ENCODE data around the gene PARP1.
"Not testable (repeated sequence)": the region's sequence is repeated elsewhere in the genome, so short reads cannot be mapped to it uniquely, and the experiment has no call there.

Gene PARP1

GRCh38 chr1:226344441-226345259 is 63.2 kb downstream of the PARP1 start:
- DNase-seq = no peak

DNA sequence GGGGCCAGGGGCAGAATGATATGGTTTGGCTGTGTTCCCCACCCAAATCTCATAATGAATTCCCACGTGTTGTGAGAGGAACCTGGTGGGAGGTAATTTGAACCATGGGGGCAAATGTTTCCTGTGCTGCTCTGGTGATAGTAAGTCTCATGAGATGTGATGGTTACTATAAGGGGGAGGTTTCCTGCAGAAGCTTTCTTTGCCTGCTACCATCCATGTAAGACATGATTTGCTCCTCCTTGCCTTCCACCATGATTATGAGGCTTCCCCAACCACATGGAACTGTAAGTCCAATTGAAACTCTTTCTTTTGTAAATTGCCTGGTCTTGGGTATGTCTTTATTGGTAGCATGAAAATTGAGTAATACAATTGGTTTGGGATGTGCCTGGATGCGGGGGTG is 65.2 kb downstream of the PARP1 start:
- DNase-seq = no peak

DNA sequence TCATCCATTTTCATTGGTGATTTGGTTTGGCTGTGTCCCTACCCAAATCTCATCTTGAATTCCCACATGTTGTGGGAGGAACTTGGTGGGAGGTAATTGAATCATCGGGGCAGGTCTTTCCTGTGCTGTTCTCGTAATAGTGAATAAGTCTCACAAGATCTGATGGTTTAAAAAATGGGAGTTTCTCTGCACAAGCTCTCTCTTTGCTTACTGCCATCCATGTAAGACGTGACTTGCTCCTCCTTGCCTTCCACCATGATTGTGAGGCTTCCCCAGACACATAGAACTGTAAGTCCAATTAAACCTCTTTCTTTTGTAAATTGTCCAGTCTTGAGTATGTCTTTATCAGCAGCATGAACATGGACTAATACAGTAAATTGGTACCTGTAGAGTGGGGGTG is 67.8 kb downstream of the PARP1 start:
- DNase-seq = not testable (repeated sequence)

GRCh38 chr1:226337276-226337875 is 70.5 kb downstream of the PARP1 start:
- no peak for DNase-seq

GRCh38 chr1:226335661-226336060 is 72.2 kb downstream of the PARP1 start:
- DNase-seq = no peak

DNA sequence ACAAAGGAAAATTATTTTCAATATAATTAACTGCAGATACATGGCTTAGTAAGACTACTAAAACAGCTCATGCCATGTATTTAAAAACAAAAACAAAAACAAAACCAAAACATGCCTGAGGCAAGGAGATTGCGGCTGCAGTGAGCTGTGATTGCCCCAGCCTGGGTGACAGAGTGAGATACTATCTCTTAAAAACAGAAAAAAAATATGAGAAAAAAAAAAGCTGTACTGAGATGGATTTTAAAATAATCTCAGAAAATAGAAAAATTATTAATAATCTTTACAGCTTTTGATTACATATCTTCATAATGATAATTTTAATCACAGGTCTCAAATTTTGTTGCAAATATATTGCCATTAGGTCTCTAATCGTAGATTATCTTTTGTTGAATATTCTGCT is 74.9 kb downstream of the PARP1 start:
- DNase-seq = no peak

DNA sequence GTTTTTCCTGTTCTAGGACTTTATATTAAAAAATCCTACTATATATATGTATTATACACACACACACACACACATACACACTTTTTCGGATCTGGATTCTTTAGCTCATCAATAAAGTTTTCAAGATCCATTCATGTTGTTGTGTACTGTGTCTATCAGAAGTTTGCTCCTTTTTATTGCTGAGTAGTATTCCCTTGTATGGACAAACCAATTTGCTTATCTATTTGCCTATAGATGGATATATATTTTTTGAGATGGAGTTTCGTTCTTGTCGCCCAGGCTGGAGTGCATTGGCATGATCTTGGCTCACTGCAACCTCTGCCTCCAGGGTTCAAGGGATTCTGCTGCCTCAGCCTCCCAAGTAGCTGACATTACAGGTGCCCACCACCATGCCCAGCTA is 78.7 kb downstream of the PARP1 start:
- DNase-seq = no peak

DNA sequence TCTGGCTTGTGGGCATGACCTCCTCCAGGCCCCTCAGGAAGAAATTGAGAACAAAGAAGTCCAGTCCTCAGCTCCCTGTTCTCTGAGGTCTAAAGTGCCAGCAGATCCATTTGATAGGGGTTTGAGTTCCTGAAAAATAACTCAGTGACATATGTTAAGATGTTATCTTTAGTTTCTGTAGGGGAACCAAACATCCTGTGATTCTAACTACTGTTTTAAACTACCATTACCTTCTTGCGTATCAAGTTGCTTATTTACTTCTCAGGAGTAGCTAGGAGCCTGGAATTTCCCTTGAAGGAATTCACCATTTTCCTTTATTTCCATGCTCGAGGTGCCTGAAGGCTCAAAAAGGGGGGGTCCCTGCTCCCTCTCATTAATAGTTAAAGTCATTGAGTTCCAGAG is 80.1 kb downstream of the PARP1 start:
- DNase-seq = no peak

- peak; percentile 4 for DNase-seq
Measured at GRCh38 chr1:226325178-226325577, 82.7 kb downstream of the PARP1 start.

DNA sequence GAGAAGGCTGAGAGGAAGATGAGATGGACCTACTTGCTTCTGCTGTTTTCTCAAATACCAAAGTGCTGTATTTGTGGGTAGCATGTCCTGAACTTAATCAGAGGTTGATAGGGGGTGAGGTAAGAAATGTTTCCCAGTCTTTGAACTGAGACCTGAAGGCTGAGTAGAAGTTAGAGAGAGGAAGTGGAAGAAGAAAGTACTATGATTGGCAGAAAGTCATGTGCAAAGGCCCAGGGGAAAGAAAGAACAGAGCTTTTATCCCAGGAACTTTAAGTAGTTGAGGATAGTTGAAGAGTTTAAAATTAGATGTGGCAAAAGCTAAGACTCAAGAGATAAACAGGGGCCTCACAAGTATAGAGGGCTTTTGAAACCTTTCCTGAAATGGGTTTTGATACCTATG is 83.4 kb downstream of the PARP1 start:
- DNase-seq = no peak

DNA sequence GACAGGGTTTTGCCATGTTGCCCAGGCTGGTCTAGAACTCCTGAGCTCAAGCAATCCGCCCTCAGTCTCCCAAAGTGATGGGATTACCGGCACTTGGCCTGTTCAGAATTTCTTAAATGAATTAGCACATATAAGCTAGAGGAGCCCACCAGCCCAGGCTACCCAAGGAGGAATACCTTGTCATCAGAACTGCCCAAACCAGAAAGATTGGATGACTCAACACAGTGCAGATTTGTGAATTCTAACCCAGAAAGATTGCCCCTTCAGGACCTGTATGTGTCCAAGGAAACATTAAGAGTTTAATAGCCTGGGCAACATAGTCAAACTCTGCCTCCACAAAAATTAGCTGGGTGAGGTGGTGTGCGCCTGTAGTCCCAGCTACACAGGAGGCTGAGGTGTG is 84.9 kb downstream of the PARP1 start:
- no peak for DNase-seq

DNA sequence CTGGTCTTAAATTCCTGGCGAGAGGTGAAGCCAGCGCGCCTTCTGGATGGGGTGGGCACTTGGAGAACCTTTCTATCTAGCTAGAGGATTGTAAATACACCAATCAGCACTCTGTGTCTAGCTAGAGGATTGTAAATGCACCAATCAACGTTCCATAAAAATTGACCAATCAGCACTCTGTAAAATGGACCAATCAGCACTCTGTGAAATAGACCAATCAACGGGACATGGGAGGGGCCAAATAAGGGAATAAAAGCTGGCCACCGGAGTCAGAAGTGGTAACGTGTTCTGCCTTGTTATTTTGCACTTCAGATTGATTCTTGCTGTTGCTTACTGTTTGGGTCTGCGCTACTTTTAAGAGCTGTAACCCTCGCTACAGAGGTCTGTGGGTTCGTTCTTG is 87.0 kb downstream of the PARP1 start:
- DNase-seq = no peak

DNA sequence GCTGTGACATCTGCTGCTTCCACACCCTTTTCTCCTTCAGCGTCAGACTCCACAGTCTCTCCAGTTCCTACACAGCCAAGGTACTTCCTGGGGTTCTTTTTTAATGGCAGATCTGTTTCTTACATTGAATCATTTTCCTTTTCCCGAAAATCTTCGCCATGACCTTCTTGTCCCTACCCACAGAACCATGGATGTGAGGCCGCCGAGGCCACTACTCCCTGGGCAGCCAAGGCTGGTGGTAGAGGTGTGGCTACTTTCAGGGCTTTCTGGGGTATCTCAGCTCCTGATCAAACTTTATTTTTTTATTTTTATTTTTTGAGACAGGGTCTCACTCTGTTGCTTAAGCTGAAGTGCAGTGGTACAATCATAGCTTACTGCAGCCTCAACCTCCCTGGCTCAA is 89.4 kb downstream of the PARP1 start:
- no peak for DNase-seq

GRCh38 chr1:226314055-226314454 is 93.8 kb downstream of the PARP1 start:
- DNase-seq = no peak

- DNase-seq = no peak
Measured at GRCh38 chr1:226312065-226312464, 95.8 kb downstream of the PARP1 start.

DNA sequence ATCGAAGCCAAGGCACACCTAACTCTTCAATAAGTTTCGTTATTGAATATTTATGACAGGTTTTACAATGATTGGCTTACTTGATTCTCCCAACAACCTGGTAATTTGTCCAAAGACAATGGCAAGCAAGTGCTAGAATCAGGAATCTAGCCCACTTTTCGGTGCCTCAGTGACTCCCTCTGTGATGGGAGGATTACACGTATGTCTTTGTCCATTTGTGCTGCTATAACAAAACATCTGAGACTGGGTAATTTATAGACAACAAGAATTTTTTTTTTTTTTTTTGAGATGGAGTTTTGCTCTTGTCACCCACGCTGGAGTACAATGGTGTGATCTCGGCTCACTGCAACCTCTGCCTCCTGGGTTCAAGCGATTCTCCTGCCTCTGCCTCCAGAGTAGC is 96.5 kb downstream of the PARP1 start:
- no peak for DNase-seq

Data from fibroblast of skin of right quadriceps (primary cell).